GM12875 (cell line): ENCODE results near the gene ACIN1.

Source experiments
- H3K4me3 ChIP-seq: one replicate; pipeline ENCODE4 v1.5.1; 2011; ENCODE audit warnings: low read depth, low read length, control low read depth
- TF ChIP-seq, protein P1 (sequence below): IDR thresholded peaks from 2 replicates; pipeline ENCODE4 v1.5.1; 2011; ENCODE audit warnings: low read depth, mild to moderate bottlenecking, control low read depth, inconsistent platforms, low read length, moderate library complexity, borderline replicate concordance; ENCODE audit not compliant: insufficient read depth

The ACIN1 gene

DNA sequence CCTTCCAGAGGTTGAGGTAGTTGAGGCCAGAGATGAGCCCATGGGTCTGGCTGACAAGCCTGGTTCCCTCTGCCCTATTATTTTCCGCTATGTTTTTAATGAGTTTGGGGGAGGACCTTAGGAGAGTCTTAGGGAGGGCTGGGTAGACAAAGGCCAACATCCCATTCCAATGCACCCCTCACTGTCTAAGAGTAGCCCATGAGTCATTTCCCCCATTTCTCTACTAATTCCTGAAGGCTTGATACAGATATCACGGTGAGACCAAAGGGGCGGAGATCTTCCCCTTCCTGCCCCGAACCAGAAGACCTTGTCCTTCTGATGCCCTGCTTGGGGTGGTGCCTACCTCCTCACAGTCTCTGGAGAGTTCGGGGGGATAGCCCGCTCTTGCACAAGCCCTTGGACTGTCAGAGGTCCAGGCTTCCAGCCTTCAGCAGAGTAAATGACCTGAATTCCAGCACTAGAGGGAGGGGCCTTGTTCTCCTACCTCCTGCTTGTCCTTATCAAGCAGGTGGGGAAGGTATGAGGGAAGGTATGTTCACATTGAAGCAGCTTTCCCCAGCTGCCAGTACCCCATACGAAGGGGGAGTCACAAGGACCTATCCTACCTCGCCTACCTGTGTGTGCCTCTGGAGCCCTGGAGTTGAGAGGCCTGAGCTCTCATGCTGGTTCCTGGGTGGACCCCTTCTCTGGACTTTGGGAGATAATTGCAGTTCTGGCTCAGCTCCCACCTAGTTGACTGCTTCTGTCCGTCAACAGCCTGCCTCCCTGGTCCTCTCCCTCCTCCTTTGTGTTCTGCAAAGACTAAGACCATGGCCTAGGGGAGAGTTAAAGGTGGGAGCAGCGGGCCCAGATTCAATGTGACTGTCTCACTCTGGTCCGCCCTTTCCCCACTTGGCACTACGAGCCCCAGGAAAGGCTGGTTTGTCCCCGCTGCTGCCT is 49.2 kb downstream of the ACIN1 start:
- TF ChIP-seq, protein P1, sequence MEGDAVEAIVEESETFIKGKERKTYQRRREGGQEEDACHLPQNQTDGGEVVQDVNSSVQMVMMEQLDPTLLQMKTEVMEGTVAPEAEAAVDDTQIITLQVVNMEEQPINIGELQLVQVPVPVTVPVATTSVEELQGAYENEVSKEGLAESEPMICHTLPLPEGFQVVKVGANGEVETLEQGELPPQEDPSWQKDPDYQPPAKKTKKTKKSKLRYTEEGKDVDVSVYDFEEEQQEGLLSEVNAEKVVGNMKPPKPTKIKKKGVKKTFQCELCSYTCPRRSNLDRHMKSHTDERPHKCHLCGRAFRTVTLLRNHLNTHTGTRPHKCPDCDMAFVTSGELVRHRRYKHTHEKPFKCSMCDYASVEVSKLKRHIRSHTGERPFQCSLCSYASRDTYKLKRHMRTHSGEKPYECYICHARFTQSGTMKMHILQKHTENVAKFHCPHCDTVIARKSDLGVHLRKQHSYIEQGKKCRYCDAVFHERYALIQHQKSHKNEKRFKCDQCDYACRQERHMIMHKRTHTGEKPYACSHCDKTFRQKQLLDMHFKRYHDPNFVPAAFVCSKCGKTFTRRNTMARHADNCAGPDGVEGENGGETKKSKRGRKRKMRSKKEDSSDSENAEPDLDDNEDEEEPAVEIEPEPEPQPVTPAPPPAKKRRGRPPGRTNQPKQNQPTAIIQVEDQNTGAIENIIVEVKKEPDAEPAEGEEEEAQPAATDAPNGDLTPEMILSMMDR = no peak
- no peak overlapping the region for H3K4me3 ChIP-seq

- TF ChIP-seq, protein P1 = no peak
These were observed 50.1 kb downstream of the ACIN1 start for GRCh38 chr14:23044840-23045239.

GRCh38 chr14:23043754-23044153 is 51.2 kb downstream of the ACIN1 start:
- TF ChIP-seq, protein P1 = no peak

More at GRCh38 chr14:23044840-23045239, 50.1 kb downstream of the ACIN1 start:
- H3K4me3 ChIP-seq = no peak overlapping the region

DNA sequence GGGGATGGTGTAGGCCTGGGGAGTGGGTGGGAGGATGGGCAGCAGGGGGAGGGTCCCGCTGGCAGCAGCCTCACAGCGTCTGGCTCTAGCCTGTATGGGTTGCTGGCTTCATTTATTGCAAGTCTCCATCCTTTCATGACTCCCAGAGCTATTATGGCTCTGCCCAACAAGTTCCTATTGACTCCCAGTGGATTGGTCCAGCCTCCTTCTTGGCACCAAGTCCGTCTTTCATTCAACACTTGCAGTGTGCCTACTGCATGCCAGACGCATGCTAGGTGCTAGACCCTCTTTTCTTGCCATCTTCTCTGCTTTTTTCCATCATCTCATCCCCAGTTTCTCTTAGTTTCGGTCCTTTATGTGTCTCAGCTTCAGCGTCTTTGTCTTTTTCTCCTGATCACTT is 51.8 kb downstream of the ACIN1 start:
- H3K4me3 ChIP-seq = no peak overlapping the region
- TF ChIP-seq, protein P1 = no peak

More at GRCh38 chr14:23043754-23044153, 51.2 kb downstream of the ACIN1 start:
- H3K4me3 ChIP-seq = no peak overlapping the region

DNA sequence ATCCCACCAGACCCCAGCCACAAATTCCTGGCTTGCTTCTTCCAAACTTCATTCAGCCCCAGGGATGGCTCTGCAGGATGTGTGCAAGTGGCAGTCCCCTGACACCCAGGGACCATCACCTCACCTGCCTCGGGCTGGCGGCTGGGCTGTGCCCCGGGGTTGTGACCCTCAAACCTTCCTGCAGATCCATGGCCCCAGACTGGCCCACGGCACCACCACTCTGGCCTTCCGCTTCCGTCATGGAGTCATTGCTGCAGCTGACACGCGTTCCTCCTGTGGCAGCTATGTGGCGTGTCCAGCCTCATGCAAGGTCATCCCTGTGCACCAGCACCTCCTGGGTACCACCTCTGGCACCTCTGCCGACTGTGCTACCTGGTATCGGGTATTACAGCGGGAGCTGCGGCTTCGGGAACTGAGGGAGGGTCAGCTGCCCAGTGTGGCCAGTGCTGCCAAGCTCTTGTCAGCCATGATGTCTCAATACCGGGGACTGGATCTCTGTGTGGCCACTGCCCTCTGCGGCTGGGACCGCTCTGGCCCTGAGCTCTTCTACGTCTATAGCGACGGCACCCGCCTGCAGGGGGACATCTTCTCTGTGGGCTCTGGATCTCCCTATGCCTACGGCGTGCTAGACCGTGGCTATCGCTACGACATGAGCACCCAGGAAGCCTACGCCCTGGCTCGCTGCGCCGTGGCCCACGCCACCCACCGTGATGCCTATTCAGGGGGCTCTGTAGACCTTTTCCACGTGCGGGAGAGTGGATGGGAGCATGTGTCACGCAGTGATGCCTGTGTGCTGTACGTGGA is 52.6 kb downstream of the ACIN1 start, which contains the start of gene PSMB11:
Gene PSMB11, plus strand, starts transcription at position 51 of the 804 bp plus-strand sequence. Its CDS starts 14 bp downstream, at position 65.
- no peak within 1 kb of the TSS for H3K4me3 ChIP-seq
- TF ChIP-seq, protein P1 = no peak

DNA sequence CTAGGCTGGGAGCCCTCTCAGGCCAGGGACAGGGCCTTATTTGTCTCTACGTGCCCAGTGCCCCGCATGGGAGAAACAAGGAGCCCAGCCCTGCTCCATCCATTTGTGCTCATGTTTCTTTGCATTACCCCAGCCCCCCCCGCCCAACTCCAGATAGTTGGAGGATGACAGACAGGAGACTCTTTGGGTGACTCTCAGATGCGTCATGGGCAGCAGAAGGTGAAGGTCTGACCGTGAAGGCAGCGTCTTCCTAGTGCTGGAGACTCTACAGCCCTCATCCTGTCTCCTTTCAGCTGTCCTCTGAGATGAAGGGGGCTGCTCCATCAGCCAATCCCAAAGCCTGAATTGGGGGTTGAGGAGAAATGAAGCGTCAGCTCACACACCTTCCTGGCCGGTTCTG is 53.2 kb downstream of the ACIN1 start:
- H3K4me3 ChIP-seq = no peak overlapping the region
- TF ChIP-seq, protein P1 = no peak
